ENCODE data around the gene COL25A1.

COL25A1 gene

DNA sequence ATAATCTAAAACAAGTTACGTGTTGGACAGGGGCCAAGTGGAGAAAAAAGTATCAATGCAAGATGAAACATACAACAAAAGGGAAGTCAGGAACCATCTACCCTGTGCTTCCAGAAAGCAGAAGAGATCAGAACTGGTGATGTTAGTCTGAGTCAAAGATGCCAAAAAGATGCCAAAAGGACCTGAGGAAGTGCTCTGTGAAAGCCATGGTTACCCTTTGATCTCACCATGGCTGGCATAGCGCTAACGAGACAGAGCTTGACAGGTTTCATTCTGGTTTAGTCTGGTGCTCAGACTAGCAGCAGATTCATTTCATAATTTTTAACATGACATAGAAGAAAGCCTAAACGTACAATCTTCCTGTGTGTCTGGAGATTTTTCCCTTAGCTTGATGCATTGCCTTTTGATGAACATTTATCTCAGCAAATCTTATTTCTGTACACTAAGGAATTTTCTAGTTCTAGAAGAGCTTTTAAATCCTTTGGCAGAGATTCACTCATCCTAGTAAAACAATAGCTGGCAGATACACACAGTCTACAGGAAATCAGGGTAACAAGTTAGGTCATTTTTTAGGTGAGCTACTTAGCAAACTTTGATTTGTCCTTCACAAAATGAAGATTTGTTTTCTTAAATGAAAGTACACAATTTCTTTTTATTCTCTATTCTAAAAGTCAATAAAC is 87.7 kb downstream of the COL25A1 start:
- DNase-seq = no peak

DNA sequence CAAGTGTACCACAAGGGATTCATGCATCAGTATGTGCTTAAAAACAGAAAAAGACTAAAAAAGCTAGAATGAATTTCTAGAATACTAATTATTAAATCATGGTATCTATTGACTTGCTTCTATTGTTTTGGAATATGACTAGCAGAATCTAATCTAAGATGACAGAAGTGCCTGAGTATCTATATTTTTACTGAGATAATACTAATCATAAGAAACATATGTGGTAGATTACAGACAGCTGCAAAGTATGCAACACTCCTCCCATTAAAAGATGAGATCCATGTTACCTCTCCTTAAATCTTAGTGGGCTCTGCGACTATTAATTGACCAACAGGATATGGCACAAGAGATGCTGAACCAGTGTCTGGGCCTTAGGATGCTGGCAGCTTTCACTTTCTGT is 89.4 kb downstream of the COL25A1 start:
- no peak for DNase-seq

DNA sequence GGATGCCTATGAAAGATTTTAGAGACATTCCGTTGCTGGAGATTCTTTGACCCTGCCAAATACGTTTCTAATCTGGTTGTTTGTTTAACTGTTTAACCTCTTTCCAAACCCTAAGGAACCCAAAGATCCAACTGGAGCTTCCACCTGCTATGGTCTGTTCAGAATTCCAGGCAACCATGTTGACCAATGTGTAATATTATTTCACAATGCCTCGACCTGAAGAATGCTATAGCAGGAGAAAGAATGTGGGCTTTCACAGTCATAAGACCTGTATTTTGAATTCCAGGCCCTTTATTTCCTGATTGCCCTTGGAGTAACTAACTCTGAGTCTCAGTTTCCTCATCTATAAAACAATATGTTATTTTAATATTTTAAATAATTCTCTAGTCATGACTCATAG is 90.8 kb downstream of the COL25A1 start:
- no peak for DNase-seq

DNA sequence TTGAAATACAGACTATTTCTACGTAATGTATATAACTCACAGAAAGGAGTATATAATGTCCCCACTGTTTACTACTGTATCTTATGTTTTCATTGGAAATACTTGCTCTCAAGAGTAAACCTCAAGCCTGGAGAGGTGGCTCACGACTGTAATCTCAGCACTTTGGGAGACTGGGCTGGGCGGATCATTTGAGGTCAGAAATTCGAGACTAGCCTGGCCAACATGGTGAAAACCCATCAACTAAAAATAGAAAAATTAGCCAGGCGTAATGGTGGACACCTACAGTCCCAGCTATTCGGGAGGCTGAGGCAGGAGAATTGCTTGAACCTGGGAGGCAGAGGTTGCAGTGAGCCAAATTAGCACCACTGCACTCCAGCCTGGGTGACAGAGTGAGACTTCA is 92.8 kb downstream of the COL25A1 start:
- DNase-seq = no peak

DNA sequence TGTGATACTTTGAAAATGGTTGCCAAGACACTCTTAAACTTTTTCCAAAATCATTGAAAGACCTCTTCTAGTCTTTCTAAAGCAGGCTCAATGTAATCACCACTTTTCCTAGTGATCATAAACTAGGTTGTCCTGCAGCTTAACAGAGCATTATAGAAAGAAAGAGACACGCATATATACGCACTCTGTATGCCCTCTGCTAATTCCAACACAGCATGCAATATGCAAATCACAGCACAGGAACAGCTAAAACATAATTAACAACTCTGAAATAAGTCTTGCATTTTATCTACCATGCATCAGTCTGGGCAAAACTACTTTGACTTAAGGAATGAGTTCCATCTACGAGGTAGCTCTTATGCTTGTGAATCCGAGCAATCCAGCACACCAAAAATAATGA is 94.6 kb downstream of the COL25A1 start:
- DNase-seq = no peak

DNA sequence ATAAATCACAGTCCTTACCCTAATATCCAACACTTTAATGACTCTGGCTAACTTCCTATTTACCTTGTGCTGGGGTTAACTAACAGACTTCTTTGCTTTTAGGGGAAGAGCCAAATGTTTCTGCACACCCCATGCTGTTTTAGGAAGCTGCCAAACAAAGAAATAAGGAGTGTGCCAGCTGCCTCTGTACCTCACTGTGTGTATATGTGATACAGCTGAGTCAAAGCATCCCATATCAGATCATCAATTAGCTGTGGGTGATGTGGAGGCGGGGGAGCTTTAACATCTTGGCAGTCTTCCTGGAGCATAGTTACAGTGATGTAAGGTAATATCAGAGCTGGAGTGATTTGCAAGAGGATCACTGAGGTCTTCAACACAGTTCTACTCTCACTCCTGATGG is 95.4 kb downstream of the COL25A1 start:
- no peak for DNase-seq

DNA sequence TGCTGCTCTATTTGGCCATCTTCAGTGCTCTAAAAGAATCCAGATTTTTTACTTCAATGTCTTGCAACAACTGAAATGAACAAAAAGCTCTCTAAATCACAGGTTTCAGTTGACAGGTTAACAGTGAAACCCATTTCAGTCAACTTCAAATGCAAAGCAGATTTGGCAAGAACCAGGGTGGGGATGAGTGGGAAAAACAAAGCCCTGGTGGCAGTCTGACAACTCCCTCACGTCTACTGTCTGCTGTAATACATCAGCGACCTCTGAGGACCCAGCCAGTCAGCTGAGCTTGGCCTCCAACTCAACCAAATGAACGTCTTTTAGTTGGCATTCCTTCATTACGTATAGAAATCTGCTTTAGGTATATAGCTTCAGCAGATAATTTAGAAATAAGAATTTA is 95.8 kb downstream of the COL25A1 start:
- DNase-seq = no peak

DNA sequence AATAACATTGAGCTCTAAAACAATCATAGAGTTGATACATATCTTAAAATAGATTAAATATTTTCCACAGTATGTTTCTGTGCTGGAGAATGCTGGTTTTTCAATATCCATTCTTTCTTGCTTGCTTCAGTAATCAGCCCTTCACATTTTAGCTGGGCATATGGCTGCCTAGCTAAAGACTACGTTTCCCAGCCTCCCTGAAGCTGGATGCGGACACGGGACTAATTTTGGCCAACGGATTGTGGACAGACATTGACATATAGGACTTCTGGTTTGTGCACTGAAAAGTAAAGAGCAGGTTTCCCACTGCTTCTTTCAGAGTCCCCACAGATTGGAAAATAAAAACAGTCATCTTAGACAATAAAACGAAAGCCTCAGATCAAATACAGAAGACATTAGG is 97.3 kb downstream of the COL25A1 start:
- no peak for DNase-seq

DNA sequence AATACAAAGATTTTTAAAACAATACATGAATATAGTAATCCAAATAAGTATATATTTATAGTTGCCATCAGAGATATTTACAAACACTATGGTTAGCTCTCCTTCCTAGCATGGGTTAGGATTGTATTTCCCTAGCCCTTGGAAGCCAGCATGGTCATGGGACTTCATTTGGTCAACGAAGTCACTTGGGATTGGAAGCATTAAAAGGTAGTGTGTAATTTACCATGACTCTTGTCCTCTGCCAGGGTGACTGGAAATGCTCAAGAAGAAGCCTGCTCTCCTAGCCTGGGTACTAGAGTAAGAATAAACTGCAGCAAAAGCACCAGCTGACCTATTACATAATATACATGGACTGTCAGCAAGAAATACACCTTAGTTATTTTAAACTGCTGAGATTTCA is 102.9 kb downstream of the COL25A1 start:
- DNase-seq = no peak

DNA sequence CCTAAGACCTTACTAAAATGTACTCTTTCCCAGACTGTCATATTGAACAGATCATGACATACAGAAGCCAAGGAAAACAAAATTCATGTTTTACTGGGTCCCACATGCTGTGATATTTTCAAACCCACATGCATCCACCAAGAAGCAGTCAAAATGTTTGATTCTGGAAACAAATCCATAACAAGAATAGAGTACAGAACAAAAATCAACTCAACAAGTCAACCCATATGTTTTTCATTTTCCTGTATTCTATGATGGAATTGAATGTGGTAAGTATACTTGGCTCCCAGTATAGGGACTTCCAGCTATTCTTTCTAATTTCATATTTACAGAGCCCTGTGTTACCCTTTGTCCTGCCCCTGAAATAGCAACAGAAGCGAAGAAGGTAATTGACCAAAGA is 106.8 kb downstream of the COL25A1 start:
- no peak for DNase-seq

DNA sequence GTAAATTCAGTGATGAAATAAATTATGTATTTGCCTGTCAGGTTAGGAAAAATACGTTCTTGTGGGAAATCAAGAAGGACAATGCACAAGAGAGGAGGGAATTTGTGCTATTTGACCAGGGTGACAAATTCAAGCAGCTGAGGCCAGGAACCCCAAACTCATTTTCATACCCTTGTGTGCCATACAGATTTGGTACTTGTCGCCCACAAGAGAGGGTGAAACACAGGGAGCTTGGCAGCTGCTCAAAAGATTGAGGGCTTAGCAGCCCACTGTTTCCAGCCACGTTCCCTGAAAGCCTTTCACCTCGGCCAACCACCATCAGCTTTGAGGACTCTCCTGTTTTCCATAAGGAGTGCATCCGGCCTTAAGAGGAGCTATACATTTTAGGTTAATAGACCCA is 111.2 kb downstream of the COL25A1 start:
- no peak for DNase-seq

DNA sequence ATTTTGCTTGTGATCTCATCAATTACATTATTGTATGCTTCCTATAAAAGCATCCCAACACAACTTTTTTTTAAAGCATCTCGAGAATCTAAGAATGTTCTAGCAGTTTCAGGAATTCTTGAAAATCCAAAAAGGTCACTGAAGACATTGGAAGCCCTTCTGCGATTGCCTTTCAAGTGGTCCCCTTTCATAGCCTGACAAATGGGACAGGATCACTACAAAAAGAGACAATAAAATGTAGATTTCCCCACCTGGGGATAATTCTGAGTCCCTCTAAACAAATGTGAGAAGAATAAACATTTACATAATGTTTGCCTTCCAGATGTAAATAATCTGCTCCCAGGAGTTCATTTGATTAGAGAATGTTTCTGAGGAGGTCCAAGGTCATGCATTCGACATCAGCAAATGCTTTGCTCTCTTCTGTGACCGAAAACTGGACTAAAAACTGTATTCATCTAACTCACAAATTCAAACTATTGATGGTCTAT is 116.0 kb downstream of the COL25A1 start:
- DNase-seq = no peak

DNA sequence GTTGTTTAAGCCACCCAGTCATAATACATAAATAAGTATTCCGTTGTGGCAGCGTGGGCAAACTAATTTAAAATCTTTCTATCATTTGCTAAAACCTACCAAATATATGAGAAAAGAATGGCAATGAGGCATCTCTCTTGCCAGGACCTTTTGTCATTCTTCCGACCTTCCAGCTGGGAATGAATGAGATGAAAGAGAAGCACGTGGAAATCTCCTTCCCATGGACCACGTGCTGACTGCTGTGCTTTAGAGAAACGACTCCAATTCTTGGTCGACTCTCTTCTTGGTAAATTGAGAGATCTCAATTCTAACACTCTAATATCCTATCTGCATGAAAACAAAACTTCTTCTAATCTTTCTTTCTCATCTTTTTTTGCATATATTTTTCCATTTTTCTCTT is 116.5 kb downstream of the COL25A1 start:
- DNase-seq = no peak

DNA sequence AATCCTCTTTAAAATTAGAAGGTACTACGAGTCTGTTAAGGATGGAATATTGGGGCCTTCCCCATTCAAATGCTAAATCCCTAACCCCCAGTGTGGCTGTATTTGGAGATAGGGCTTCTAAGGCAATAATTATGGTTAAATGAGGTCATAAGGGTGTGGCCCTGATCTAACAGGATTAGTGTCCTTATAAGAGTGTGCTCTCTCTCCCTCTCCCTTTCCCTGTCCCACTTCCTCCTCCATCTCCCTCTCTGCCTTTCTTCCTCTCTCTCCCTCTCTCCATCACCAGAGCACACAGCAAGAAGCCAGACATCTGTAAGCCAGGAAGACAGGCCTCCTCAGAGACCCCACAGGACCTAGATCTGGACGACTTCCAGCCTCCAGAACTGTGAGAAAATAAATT is 116.9 kb downstream of the COL25A1 start:
- DNase-seq = no peak

DNA sequence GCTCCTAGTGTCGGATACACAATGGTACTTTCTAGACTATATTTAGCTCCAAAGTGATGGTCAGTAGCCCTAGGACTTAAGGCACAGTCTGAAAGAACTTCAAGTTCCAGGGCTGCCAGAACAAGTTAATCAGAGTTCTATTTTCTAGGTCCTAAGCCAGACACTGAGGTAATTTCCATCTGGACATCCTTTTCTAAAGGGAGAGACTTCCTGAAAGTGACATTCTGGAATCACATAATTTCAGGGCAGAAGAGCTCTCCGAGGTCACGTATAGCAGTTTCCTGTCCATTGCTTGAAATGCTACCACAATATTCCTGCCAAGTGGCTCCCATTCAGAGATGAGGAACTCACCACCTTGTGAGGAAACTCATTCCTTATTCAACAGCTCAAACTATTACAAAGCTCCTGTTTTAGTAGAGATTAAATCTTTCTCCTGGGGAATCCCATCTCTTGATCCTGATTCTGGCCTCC is 117.9 kb downstream of the COL25A1 start:
- no peak for DNase-seq

DNA sequence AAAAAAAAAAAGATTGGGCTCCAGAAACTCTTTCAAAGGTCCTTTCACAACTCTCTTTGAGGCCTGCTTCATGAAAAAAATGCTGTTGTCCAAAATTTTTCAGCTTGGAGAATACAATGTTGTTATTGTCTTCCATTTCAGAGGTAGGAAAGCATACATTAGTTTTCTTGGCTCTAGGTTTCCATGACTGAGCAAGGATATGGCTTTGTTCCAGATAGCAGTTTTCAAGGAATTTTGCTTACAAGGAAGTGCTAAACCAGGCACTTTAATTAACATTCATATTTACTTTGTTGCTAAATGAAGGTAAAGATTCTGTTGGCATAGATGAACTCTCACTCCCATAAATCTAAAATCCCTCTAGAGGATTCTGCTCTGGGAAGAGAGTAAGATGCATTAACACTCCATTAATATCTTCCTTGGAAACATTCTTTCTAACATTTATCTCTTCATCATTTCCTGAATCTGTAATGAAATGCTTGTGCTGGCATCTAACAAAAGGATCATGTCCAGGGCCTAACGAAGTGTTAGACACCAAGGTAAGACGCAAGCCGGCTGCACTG is 118.4 kb downstream of the COL25A1 start:
- DNase-seq = no peak

DNA sequence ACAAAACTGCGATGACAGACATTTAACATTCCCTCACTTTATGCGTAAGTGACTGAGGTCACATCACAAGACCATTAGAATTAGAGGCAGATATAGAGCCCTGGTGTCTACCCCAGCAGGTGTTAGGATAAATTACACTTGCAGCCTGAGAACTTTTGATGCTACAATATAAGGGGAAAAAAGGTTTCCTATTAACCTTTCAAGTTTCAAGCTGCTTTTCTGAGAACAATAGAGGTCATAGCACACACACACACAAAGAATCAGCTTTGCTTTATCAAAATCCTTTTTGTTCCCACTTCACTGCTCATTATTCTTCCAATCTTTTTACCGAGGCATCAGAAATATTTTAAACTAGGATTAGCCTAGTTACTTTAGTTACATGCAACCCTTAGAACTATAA is 119.8 kb downstream of the COL25A1 start:
- DNase-seq = no peak

DNA sequence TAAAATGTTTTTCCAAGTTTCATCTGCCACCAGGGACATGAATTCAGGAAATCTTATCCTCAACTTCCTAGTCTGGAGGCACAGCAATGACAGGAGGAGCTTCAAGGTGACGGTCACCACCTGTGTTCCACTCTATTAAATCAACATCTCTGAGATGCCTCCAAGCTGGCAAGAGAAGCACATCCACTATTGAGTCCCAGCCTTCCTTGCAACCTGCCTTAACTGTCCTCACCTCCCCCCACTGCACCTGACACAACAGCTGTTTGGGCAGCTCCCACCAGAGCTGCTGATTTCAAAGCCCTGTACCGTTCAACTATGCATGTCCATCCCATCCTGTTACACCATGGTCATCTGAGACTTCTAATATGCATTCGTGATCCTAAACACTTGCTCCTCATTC is 123.4 kb downstream of the COL25A1 start:
- DNase-seq = no peak

DNA sequence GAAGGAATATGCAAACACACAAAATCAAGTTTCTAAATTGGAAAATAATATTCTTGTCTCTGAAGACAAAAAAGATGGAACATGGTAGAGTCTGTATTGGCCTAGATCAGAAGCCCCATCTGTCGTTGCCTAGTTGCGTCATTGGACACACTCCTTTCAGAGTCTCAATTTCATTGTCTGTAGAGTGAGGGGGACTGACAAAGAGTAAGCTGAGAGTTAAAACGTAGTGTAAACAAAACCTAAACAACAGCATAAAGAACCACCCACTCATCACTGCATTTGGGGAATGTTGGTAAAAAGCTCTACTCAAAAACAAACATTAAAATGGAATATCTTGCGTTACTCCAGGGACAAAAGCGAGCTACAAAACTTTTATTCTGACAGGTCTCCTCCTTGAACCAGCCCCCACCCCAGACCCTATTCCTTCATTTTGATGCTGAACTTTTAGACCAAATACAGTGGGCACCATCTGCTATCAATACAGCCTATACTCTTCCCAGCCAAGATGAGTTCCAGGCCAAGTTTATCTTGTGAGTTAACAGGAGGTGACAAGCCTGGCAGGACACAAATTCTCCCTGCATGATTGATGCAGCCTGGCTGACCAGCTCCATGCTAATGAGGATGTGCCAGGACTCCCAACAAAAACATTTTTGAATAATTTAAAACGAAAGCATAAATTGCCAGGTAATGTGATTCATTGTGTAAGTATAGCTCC is 125.2 kb downstream of the COL25A1 start:
- DNase-seq = no peak

DNA sequence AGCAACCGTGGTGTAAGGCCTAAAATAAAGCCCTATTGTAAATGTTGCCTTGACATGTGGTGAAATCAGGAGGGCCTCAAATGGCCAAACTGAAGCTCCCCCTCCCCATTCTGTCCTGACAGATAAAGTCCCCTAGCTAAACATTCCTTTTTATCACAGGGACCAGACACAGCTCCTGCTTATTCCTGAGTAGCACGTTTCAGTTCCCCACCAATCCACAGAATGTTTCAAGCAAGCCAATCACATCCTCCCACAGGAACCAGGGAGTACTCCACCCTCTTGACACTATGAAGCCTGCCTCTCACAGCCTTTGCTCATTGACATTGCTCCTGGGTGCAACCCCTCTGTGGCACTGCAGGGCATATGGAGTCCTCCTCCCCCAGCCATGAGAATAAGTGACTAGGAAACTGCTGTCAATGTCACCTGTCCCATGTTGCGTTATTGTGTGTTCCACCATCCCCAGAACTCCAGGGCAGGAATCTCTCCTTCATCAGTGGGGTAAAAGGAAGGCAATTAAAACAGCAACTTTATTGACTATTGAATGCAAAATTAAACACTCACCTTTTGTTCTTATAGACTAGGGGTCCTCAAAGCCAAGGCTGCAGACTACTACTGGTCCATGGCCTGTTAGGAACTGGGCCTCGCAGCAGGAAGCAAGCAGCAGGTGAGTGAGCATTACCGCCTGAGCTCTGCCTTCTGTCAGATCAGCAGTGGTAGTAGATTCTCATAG is 128.1 kb downstream of the COL25A1 start:
- no peak for DNase-seq

DNA sequence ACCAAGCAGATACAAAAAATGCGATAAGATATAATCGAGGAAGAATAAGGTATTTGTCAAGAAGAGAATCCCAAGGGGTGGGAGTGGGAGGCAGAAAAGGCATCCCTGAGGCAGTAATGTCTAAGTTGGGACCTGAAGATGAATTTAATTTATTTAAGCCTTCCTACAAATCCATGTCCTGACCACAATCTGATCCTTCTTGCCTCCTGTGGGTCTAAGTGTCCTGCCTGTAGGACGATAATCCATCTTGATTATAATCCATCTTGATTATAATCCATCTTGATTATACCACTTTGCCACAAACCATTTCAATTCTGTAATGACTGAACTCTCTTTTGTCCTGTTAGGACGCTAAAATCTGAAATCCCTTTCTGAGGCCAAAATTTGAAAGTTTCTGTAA is 130.2 kb downstream of the COL25A1 start:
- DNase-seq = no peak

DNA sequence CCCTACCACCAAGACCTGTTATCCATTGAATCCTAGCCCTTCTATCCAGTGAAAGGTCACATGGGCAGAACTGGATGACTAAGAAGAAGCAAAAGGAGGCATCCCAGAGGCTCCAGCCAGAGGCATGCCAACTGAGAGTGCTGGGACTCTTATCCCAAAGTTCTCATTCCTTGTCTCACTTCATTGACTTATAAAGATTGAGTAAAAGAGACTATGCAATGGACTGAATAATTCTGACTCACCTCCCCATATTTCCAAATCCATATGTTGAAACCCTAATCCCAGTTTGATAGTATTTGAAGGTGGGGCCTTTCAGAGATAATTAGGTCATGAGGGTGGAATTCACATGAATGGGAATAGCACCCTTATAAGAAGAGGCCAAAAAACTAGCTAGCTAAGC is 131.4 kb downstream of the COL25A1 start:
- DNase-seq = no peak

DNA sequence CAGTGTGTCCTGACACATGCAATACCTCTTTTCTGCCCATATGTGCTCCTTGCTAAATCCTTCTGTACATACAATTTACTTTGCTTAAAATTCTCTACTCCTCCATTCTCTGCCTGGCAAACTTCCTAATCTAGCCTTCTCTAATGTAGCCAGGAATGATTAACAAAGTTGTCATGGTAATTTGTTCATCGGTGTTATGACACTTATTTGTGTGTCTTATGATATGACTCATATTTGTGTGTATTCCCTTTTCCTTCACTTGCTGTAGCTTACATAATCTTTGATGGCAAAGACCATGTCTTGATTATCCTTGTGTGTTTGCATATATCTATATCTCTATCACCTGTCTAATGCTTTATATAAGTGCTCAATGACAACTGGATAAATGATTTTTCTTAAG is 133.3 kb downstream of the COL25A1 start:
- DNase-seq = no peak

DNA sequence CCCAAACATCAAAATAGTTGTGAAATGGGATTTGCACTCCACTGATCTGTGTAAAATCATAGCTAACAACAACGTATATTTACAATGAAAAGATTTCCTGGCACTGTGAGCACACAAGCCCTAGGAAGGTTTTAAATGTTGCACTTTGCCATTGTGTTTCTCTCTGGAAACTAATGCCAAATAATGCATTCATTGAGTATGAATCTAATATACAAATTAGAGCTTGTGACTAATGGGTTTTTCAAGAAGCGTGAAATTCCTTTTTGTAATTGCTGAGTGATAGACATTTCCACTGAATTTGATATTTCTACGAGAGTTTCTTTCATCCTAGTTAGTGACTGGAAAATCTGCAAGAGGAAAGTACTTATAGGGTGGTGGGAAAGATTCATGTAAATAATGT is 135.9 kb downstream of the COL25A1 start:
- DNase-seq = no peak

All from stimulated activated CD4-positive, alpha-beta T cell treated with anti-CD3 and anti-CD28 coated beads, Interleukin-4, amount 100 ng/mL, for 1 hour (primary cell).